ENCODE results near the gene SNX24. TPM values are rescaled to one million over a fixed set of nuclear protein-coding genes. Genes with fewer than 3 reads are reported as not detected.
A peak's percentile ranks its signal among the peaks of the same experiment; 100 is the strongest.

Gene SNX24
- polyA plus RNA-seq, 3 donors, result 3.5 to 10.6 (median 8.0) TPM

- Mint-ChIP-seq H3K36me3 (no peaks in the 10 kb centered on the region), H3K4me3 (no peak overlapping the region), H3K27ac (peak overlapping the region in 1 of 7 donors; percentile 6), H3K4me1 (no peaks in the 10 kb centered on the region), H3K27me3 (ENCODE audit: low read depth in 3 of 3) (peaks cover 0 to 1% (median 0%) of the 10 kb centered on the region in 3 donors), H3K9me3 (no peaks in the 10 kb centered on the region)
- no peaks in the 10 kb centered on the region for H4K20me1 ChIP-seq (ENCODE audit: insufficient read depth, low read length)
- H3K27me3 ChIP-seq (ENCODE audit: control insufficient read depth in 2 of 2, insufficient read depth in 2 of 2, low read length in 2 of 2), result no peaks in the 10 kb centered on the region
- no peak for TF ChIP-seq CTCF (IDR thresholded peaks at IDR 0.05)
- no peak overlapping the region for H3K4me2 ChIP-seq (replicated peaks; ENCODE audit: extremely low read depth, low read length, poor library complexity, severe bottlenecking)
- no peak for DNase-seq
- no peak overlapping the region for H3K4me3 ChIP-seq (replicated peaks in 1 of 3; ENCODE audit: low read depth in 2 of 3, low read length in 3 of 3)
- intact Hi-C loops (cut with micrococcal nuclease), result no loop called here
- H3K79me2 ChIP-seq (ENCODE audit: insufficient read depth, low read length), result no peaks in the 10 kb centered on the region
- H3K9ac ChIP-seq (ENCODE audit: insufficient read depth, low read length, poor library complexity, severe bottlenecking), result no peak overlapping the region
- H3K4me1 ChIP-seq (ENCODE audit: control insufficient read depth in 1 of 2, insufficient read depth in 2 of 2, low read length in 2 of 2), result no peaks in the 10 kb centered on the region
- no peak overlapping the region for H2AFZ ChIP-seq (ENCODE audit: insufficient read depth, low read depth, low read length, poor library complexity, severe bottlenecking)
- H3K27ac ChIP-seq (ENCODE audit: low read depth in 1 of 2, low read length in 2 of 2), result no peak overlapping the region
- H3K36me3 ChIP-seq (replicated peaks in 1 of 2; ENCODE audit: control insufficient read depth in 1 of 2, insufficient read depth in 2 of 2, low read length in 2 of 2), result no peaks in the 10 kb centered on the region
- H3K9me3 ChIP-seq (replicated peaks in 1 of 2; ENCODE audit: control insufficient read depth in 1 of 2, insufficient read depth in 1 of 2, low read length in 2 of 2), result no peaks in the 10 kb centered on the region
- 93% methylated on average over 2 of the region's 5 CpGs for WGBS (ENCODE audit: insufficient coverage)
These were observed 78.8 kb downstream of the SNX24 start for GRCh38 chr5:122924203-122924602.

GRCh38 chr5:122924719-122925395 lies 79.4 kb downstream of the SNX24 start:
- Histone ChIP-seq H3K4me1 (ENCODE audit: control insufficient read depth in 1 of 2, insufficient read depth in 2 of 2, low read length in 2 of 2) (no peaks in the 10 kb centered on the region), H3K4me3 (replicated peaks in 1 of 3; ENCODE audit: low read depth in 2 of 3, low read length in 3 of 3) (no peak overlapping the region), H3K36me3 (replicated peaks in 1 of 2; ENCODE audit: control insufficient read depth in 1 of 2, insufficient read depth in 2 of 2, low read length in 2 of 2) (no peaks in the 10 kb centered on the region), H3K4me2 (replicated peaks; ENCODE audit: extremely low read depth, low read length, poor library complexity, severe bottlenecking) (no peak overlapping the region), H2AFZ (ENCODE audit: insufficient read depth, low read depth, low read length, poor library complexity, severe bottlenecking) (no peak overlapping the region), H3K27me3 (ENCODE audit: control insufficient read depth in 2 of 2, insufficient read depth in 2 of 2, low read length in 2 of 2) (no peaks in the 10 kb centered on the region), H3K79me2 (ENCODE audit: insufficient read depth, low read length) (no peaks in the 10 kb centered on the region), H4K20me1 (ENCODE audit: insufficient read depth, low read length) (no peaks in the 10 kb centered on the region), H3K9me3 (replicated peaks in 1 of 2; ENCODE audit: control insufficient read depth in 1 of 2, insufficient read depth in 1 of 2, low read length in 2 of 2) (no peaks in the 10 kb centered on the region), H3K27ac (ENCODE audit: low read depth in 1 of 2, low read length in 2 of 2) (no peak overlapping the region), H3K9ac (ENCODE audit: insufficient read depth, low read length, poor library complexity, severe bottlenecking) (no peak overlapping the region)
- Mint-ChIP-seq H3K9me3 (no peaks in the 10 kb centered on the region), H3K36me3 (no peaks in the 10 kb centered on the region), H3K27me3 (ENCODE audit: low read depth in 3 of 3) (peaks cover 0 to 1% (median 0%) of the 10 kb centered on the region in 3 donors), H3K4me3 (no peak overlapping the region), H3K4me1 (no peaks in the 10 kb centered on the region), H3K27ac (no peak overlapping the region)
- no peak for DNase-seq
- TF ChIP-seq CTCF (IDR thresholded peaks at IDR 0.05), result no peak
- intact Hi-C loops (cut with micrococcal nuclease), result no loop called here
- WGBS (ENCODE audit: insufficient coverage), result 94% methylated on average over 2 of the region's 4 CpGs

Data from CD14-positive monocyte (primary cell).